Measurements from ENCODE around the gene TACR1. TPM values are rescaled to one million over a fixed set of nuclear protein-coding genes. Genes with fewer than 3 reads are reported as not detected.

TACR1 gene
- total and polyA plus RNA-seq, 2 of the 8 experiments (the other 6 are each of a cell fraction or from before 2014, with no cell fraction given): 0.09 to 0.37 TPM

DNA sequence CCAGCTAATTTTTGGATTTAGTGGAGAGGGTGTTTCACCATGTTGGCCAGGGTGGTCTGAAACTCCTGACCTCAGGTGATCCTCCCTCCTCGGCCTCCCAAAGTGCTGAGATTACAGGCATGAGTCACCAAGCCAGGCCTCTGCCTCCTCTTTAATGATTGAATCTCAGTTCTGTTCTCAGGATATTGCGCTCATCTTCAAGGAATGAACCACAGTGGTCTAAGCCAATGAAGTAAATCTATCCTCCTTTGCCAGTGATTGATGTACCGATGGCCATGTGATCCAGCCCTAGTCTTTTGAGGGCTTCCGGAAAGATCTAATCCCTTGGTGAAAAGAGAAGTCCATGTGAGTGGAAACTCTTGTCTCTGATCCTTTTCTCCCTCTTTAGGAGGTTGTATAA lies 192.3 kb downstream of the TACR1 start (continued):
- TF ChIP-seq GABPA (IDR thresholded peaks at IDR 0.05; ENCODE audit: borderline replicate concordance, insufficient read depth, low read length) (no peak), POLR2A (IDR thresholded peaks at IDR 0.05; ENCODE audit: control extremely low read depth in 1 of 2, low read depth in 2 of 2, low read length in 2 of 2) (no peak)

DNA sequence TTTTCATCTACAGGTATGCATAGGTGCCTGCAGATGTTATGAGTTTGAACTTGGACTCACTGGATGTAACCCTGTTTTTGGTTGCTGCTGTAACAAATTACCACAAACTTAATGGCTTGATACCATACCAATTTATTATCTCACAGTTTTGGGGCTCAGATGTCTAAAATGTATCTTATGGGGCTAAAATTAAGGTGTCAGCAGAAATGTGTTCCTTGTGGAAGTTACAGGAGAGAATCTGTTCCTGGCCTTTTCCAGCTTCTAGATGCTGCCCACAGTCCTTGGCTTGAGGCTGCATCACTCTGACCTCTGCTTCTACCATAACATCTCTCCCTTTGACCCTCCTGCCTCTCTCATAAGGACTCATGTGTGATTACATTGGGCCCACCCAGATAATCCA lies 193.3 kb downstream of the TACR1 start:
- FAIRE-seq (no peak), DNase-seq (ENCODE audit: low read depth in 1 of 2, low spot score in 2 of 2) (no peak)
- Histone ChIP-seq H3K4ac (replicated peaks; ENCODE audit: insufficient read length, low read depth, low read length) (no peak overlapping the region), H2BK20ac (ENCODE audit: low read length) (no peak overlapping the region), H2BK120ac (replicated peaks; ENCODE audit: low read depth, low read length) (no peak overlapping the region), H4K5ac (ENCODE audit: insufficient read length, low read depth, low read length) (no peak overlapping the region), H2AK5ac (ENCODE audit: low read depth, low read length) (no peak overlapping the region), H3K4me2 (ENCODE audit: insufficient read depth in 1 of 2, low read depth in 2 of 2, low read length in 2 of 2) (no peak overlapping the region), H2BK12ac (ENCODE audit: low read depth, low read length) (no peak overlapping the region), H3K4me1 (replicated peaks in 1 of 4; ENCODE audit: control insufficient read depth in 3 of 4, insufficient read depth in 4 of 4, low read length in 3 of 4) (no peaks in the 10 kb centered on the region), H4K20me1 (replicated peaks in 1 of 2; ENCODE audit: control insufficient read depth in 1 of 2, insufficient read depth in 2 of 2, low read length in 2 of 2) (no peaks in the 10 kb centered on the region), H3K36me3 (ENCODE audit: control insufficient read depth in 2 of 4, insufficient read depth in 4 of 4, low read length in 3 of 4) (no peaks in the 10 kb centered on the region), H3K27me3 (replicated peaks in 1 of 4; ENCODE audit: control insufficient read depth in 3 of 4, extremely low read depth in 1 of 4, insufficient read depth in 3 of 4, low read length in 3 of 4) (no peaks in the 10 kb centered on the region), H3K27ac (ENCODE audit: low read depth, low read length) (no peak overlapping the region), H3K23ac (ENCODE audit: insufficient read length) (no peak overlapping the region), H2BK15ac (ENCODE audit: low read length) (no peak overlapping the region), H3K79me1 (ENCODE audit: low read depth, low read length) (no peaks in the 10 kb centered on the region), H2BK5ac (ENCODE audit: low read depth, low read length) (no peak overlapping the region), H4K91ac (replicated peaks; ENCODE audit: insufficient read length, low read length) (no peak overlapping the region), H3K4me3 (ENCODE audit: extremely low read depth in 1 of 4, insufficient read depth in 2 of 4, low read depth in 3 of 4, low read length in 4 of 4) (no peak overlapping the region), H3K9me3 (ENCODE audit: insufficient read depth in 2 of 2, low read depth in 1 of 2, low read length in 1 of 2) (no peaks in the 10 kb centered on the region), H4K8ac (ENCODE audit: extremely low read depth, insufficient read depth, low read length) (no peak overlapping the region), H3K79me2 (ENCODE audit: control insufficient read depth in 1 of 2, insufficient read depth in 2 of 2, low read length in 2 of 2) (no peaks in the 10 kb centered on the region), H3K56ac (replicated peaks; ENCODE audit: insufficient read length, low read depth, low read length) (no peak overlapping the region), H3K18ac (ENCODE audit: extremely low read depth, low read length) (no peak overlapping the region), H3K14ac (ENCODE audit: insufficient read length) (no peak overlapping the region), H2AFZ (ENCODE audit: low read length) (no peak overlapping the region), H3K9ac (replicated peaks in 1 of 4; ENCODE audit: extremely low read depth in 1 of 4, low read depth in 3 of 4, low read length in 3 of 4) (no peak overlapping the region), H3K23me2 (ENCODE audit: low read depth, low read length) (no peaks in the 10 kb centered on the region)
- POLR2A ChIA-PET (ENCODE audit: partially characterized antibody): no interaction called here
- CTCF ChIA-PET (ENCODE audit: partially characterized antibody): interaction anchor here (1.1 kb wide), 1 partner anchor 13 kb away, joined by 4 read pairs; no protein-coding TSS in a partner anchor
- TF ChIP-seq SRF (IDR thresholded peaks at IDR 0.05; ENCODE audit: low read depth, low read length): no peak
- TF ChIP-seq GABPA (IDR thresholded peaks at IDR 0.05; ENCODE audit: borderline replicate concordance, insufficient read depth, low read length): no peak
- TF ChIP-seq CHD1 (IDR thresholded peaks at IDR 0.05; ENCODE audit: low read depth, low read length): no peak
- no peak for TF ChIP-seq BRCA1 (IDR thresholded peaks at IDR 0.05; ENCODE audit: low read depth, low read length)
- no peak for TF ChIP-seq SUZ12 (IDR thresholded peaks at IDR 0.05; ENCODE audit: low read length)
- TF ChIP-seq RXRA (IDR thresholded peaks at IDR 0.05; ENCODE audit: insufficient read depth, low read depth, low read length): no peak
- TF ChIP-seq BACH1 (IDR thresholded peaks at IDR 0.05; ENCODE audit: low read length): no peak
- no peak for TF ChIP-seq SIX5 (IDR thresholded peaks at IDR 0.05; ENCODE audit: low read depth, low read length)
- no peak for TF ChIP-seq PHF8 (conservative IDR thresholded peaks at IDR 0.05; ENCODE audit: low read depth, low read length)
- no peak for TF ChIP-seq CEBPB (IDR thresholded peaks at IDR 0.05; ENCODE audit: low read depth, low read length)
- TF ChIP-seq KDM5A (IDR thresholded peaks at IDR 0.05; ENCODE audit: low read length): no peak

Data from H1 (cell line).